HepG2 (cell line): Measurements from ENCODE around the gene TMEM247. TPM values are rescaled to one million over a fixed set of nuclear protein-coding genes. Genes with fewer than 3 reads are reported as not detected.

Source experiments
- ATAC-seq: fragments of 200-7000 bp; cut with Tn5 transposase; 3 replicates; pipeline ENCODE4 v1.9.1; 2020; ENCODE audit warnings: mild to moderate bottlenecking, moderate library complexity
- BruUV-seq: library from RNA; stranded (reverse); fragments of 400-500 nt; replicated peaks from 2 replicates; lab custom pipeline; 2021; lab: Mats Ljungman, UMichigan
- CTCF ChIA-PET: fragments of 300-600 bp; formaldehyde crosslinking; extraction: SDS; loops from one replicate; lab custom pipeline; 2021; ENCODE audit warnings: low total read pairs, inconsistent platforms, low intra/inter-chr PET ratio; lab: Yijun Ruan, JAX
- POLR2A ChIA-PET: fragments of 350-600 bp; sonication (Branson Sonifier 250); formaldehyde crosslinking; loops from one replicate; lab custom pipeline; 2020; ENCODE audit warnings: antibody characterized with exemption, inconsistent platforms; lab: Yijun Ruan, JAX
- DNase-seq: peaks from one replicate; pipeline ENCODE4 v3.0.0-alpha.2; 2015; ENCODE audit warnings: low spot score
- FAIRE-seq: peaks from 3 replicates; lab custom pipeline; 2011; peaks lifted over from hg19 to GRCh38; lab: Jason Lieb, UNC
- H2AFZ ChIP-seq: one replicate; pipeline ENCODE4 v1.6.1; 2011; ENCODE audit warnings: low read length, inconsistent platforms
- H3K27ac ChIP-seq: fragments of 300-600 bp; 3 replicates; pipeline ENCODE4 v1.8.0; 2011; ENCODE audit warnings: mixed run types, mild to moderate bottlenecking, mixed read lengths, low read length, inconsistent platforms; ENCODE audit not compliant: insufficient read depth; ENCODE audit errors: extremely low read length
- H3K27me3 ChIP-seq, 2 experiments: fragments of 200-600 bp in 1 of 2; 2 replicates in 1 of 2; 3 replicates in 1 of 2; pipeline versions ENCODE4 v1.6.0 to v1.8.0; 2011; ENCODE audit warnings: low read length in 2 of 2, mild to moderate bottlenecking in 2 of 2, moderate library complexity in 2 of 2, inconsistent platforms in 1 of 2; ENCODE audit not compliant: insufficient read depth in 2 of 2, control insufficient read depth in 1 of 2
- H3K36me3 ChIP-seq, 2 experiments: fragments of 200-600 bp in 1 of 2; replicated peaks in 1 of 2; 2 replicates in 1 of 2; 3 replicates in 1 of 2; pipeline versions ENCODE4 v1.5.1 to v1.8.0; 2011; ENCODE audit warnings: low read length in 2 of 2, inconsistent platforms in 1 of 2; ENCODE audit not compliant: insufficient read depth in 2 of 2, control insufficient read depth in 1 of 2
- H3K4me1 ChIP-seq: 2 replicates; pipeline ENCODE4 v1.5.1; 2012; ENCODE audit warnings: low read length, inconsistent platforms; ENCODE audit not compliant: insufficient read depth
- H3K4me2 ChIP-seq: 2 replicates; pipeline ENCODE4 v1.6.0; 2011; ENCODE audit warnings: low read depth, low read length, inconsistent platforms
- H3K4me3 ChIP-seq, 3 experiments: fragments of 200-600 bp in 1 of 3; sonication (generic), shearing (Covaris generic) in 1 of 3; replicated peaks in 1 of 3; 2 replicates each; pipeline ENCODE4 v1.5.1; 2011 to 2016; ENCODE audit warnings: low read length in 3 of 3, inconsistent platforms in 2 of 3, low read depth in 2 of 3, mild to moderate bottlenecking in 2 of 3, control low read depth in 1 of 3, mixed read lengths in 1 of 3; ENCODE audit not compliant: insufficient read depth in 1 of 3
- H3K79me2 ChIP-seq: one replicate; pipeline ENCODE4 v1.6.1; 2011; ENCODE audit warnings: low read length, inconsistent platforms; ENCODE audit not compliant: insufficient read depth
- H3K9ac ChIP-seq: 2 replicates; pipeline ENCODE4 v1.6.0; 2011; ENCODE audit warnings: mild to moderate bottlenecking, low read depth, low read length, inconsistent platforms; ENCODE audit not compliant: insufficient read depth
- H3K9me3 ChIP-seq: 2 replicates; pipeline ENCODE4 v1.5.1; 2012; ENCODE audit warnings: mild to moderate bottlenecking, low read length
- H4K20me1 ChIP-seq: 2 replicates; pipeline ENCODE4 v1.6.0; 2011; ENCODE audit warnings: inconsistent platforms, mild to moderate bottlenecking, low read length, moderate library complexity; ENCODE audit not compliant: insufficient read depth
- GMEB1 ChIP-seq: sonication (generic); formaldehyde crosslinking; IDR thresholded peaks from 2 replicates; pipeline ENCODE4 v1.5.1; 2020; ENCODE audit warnings: missing genetic modification reagents, mild to moderate bottlenecking, borderline replicate concordance
- KMT2B ChIP-seq: IDR thresholded peaks from 2 replicates; pipeline ENCODE4 v1.6.1; 2016; ENCODE audit warnings: missing genetic modification reagents, missing compliant biosample characterization
- NR3C1 ChIP-seq: sonication (generic); formaldehyde crosslinking; IDR thresholded peaks from 2 replicates; pipeline ENCODE4 v1.4.0; 2020; ENCODE audit warnings: missing genetic modification reagents
- SP140L ChIP-seq: sonication (generic); formaldehyde crosslinking; IDR thresholded peaks from 2 replicates; pipeline ENCODE4 v1.4.0; 2020; ENCODE audit warnings: missing genetic modification reagents, borderline replicate concordance
- ZFP1 ChIP-seq: IDR thresholded peaks from 2 replicates; pipeline ENCODE4 v1.6.1; 2016
- ZKSCAN5 ChIP-seq: sonication (generic); formaldehyde crosslinking; IDR thresholded peaks from 2 replicates; pipeline ENCODE4 v1.5.1; 2020; ENCODE audit warnings: mild to moderate bottlenecking, missing genetic modification reagents
- ZNF431 ChIP-seq: sonication (generic); formaldehyde crosslinking; IDR thresholded peaks from 2 replicates; pipeline ENCODE4 v1.9.0; 2022; ENCODE audit warnings: missing genetic modification reagents, low read depth, mild to moderate bottlenecking, borderline replicate concordance
- ZSCAN22 ChIP-seq: sonication (generic); formaldehyde crosslinking; IDR thresholded peaks from 2 replicates; pipeline ENCODE4 v1.4.0; 2020; ENCODE audit warnings: mild to moderate bottlenecking, missing genetic modification reagents
- ZSCAN9 ChIP-seq: IDR thresholded peaks from 2 replicates; pipeline ENCODE4 v1.6.1; 2016; ENCODE audit warnings: borderline replicate concordance
- WGBS: methylation state at CpG from one replicate; pipeline ENCODE4 v1.1.6; 2017; ENCODE audit warnings: low lambda C conversion rate; 5-methylcytosine and 5-hydroxymethylcytosine counted together
- in situ Hi-C: cut with HindIII; loops from 2 replicates; pipeline ENCODE4 v1.10.0; 2017; ENCODE audit warnings: low pct_unique_long_range_greater_than_20kb; ENCODE audit not compliant: extremely low pct_ligation_motif_present
- intact Hi-C: fragments of 100-400 bp; cut with micrococcal nuclease; formaldehyde crosslinking; loops from one replicate; pipeline ENCODE4 v1.10.0; 2022; ENCODE audit not compliant: unreplicated experiment
- polyA plus RNA-seq, 8 experiments: library from polyadenylated mRNA; depleted of rRNA in 3 of 8; stranded (reverse) in 7 of 8; unstranded in 1 of 8; fragments of >200 nt; fragmentation: Illumina TruSeq in 4 of 8; extraction: Trizol in 4 of 8; gene quantifications; 2 replicates each; pipeline versions ENCODE4 v1.2.1 to v1.2.3, GENCODE V29; 2011 to 2016; ENCODE audit warnings: low read depth in 4 of 8, missing spikeins in 1 of 8, mixed read lengths in 1 of 8; ENCODE audit not compliant: insufficient read depth in 1 of 8
- total RNA-seq, 5 experiments: library from RNA; depleted of rRNA; stranded (reverse); fragments of >200 nt; fragmentation: Illumina TruSeq; extraction: Trizol; gene quantifications; 2 replicates each; pipeline ENCODE4 v1.2.3, GENCODE V29; 2016; ENCODE audit warnings: low read depth in 1 of 5
- TF ChIP-seq, protein P1 (sequence below): sonication (generic); formaldehyde crosslinking; IDR thresholded peaks from 2 replicates; pipeline ENCODE4 v1.4.0; 2020; ENCODE audit warnings: missing genetic modification reagents
- TF ChIP-seq, protein P2 (sequence below): sonication (generic); formaldehyde crosslinking; IDR thresholded peaks from 2 replicates; pipeline ENCODE4 v1.4.0; 2020; ENCODE audit warnings: missing genetic modification reagents, borderline replicate concordance

The TMEM247 gene
- total and polyA plus RNA-seq, 2 of the 13 experiments (the other 11 are each of a cell fraction or from before 2014, with no cell fraction given) = not detected

GRCh38 chr2:46448111-46448510 is 31.3 kb upstream of the TMEM247 start:
- no peaks in the 10 kb centered on the region for H3K27me3 ChIP-seq
- ATAC-seq = no peak
- H3K36me3 ChIP-seq = no peaks in the 10 kb centered on the region
- BruUV-seq = no TSS peak
- H3K27ac ChIP-seq = no peak overlapping the region
- DNase-seq = no peak
- FAIRE-seq = no peak
- POLR2A ChIA-PET = no interaction called here
- in situ Hi-C loops (no loop called here), intact Hi-C loops (no loop called here)
- no peak overlapping the region for H2AFZ ChIP-seq
- no peak overlapping the region for H3K9ac ChIP-seq
- 76% methylated on average over 6 of the region's 6 CpGs for WGBS
- no peaks in the 10 kb centered on the region for H3K79me2 ChIP-seq
- no peak overlapping the region for H3K4me3 ChIP-seq
- H3K9me3 ChIP-seq = no peaks in the 10 kb centered on the region
- CTCF ChIA-PET = no interaction called here
- TF ChIP-seq SP140L (CRISPR knock-in tag) = no peak
- no peak for TF ChIP-seq ZSCAN9 (CRISPR knock-in tag)
- no peak for TF ChIP-seq ZSCAN22 (CRISPR knock-in tag)
- TF ChIP-seq ZKSCAN5 (CRISPR knock-in tag) = no peak
- peaks cover 20% of the 10 kb centered on the region for H3K4me1 ChIP-seq
- H4K20me1 ChIP-seq = no peaks in the 10 kb centered on the region
- H3K4me2 ChIP-seq = no peak overlapping the region

DNA sequence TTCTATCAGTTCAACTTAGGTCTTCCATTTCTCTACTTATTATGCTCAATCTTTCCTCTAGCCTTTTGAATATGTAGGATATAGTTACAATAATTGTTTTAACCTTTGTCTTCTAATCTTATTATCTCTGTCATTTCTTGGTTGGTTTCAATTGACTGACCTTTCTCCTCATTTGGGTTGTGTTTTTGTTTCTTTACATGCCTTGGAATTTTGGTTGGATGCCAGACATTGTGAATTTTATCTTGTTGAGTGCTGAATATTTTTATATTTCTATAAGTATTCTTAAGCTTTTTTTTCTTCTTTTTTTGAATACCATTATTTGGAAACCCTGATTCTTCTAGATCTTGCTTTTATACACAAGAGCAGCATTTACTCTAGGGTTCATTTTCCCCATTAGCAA is 30.7 kb upstream of the TMEM247 start:
- no TSS peak for BruUV-seq
- H4K20me1 ChIP-seq = no peaks in the 10 kb centered on the region
- ATAC-seq = no peak
- intact Hi-C loops (no loop called here), in situ Hi-C loops (no loop called here)
- CTCF ChIA-PET = no interaction called here
- POLR2A ChIA-PET = no interaction called here
- H3K9me3 ChIP-seq = no peaks in the 10 kb centered on the region
- H3K27ac ChIP-seq = no peak overlapping the region
- H3K79me2 ChIP-seq = no peaks in the 10 kb centered on the region
- FAIRE-seq = no peak
- no peak overlapping the region for H3K4me3 ChIP-seq
- H3K4me2 ChIP-seq = no peak overlapping the region
- no peak overlapping the region for H2AFZ ChIP-seq
- no peak for DNase-seq
- peaks cover 15% of the 10 kb centered on the region for H3K4me1 ChIP-seq
- H3K27me3 ChIP-seq = no peaks in the 10 kb centered on the region
- no peaks in the 10 kb centered on the region for H3K36me3 ChIP-seq
- H3K9ac ChIP-seq = no peak overlapping the region
- TF ChIP-seq KMT2B (CRISPR knock-in tag) = no peak
- no peak for TF ChIP-seq GMEB1 (CRISPR knock-in tag)
- TF ChIP-seq NR3C1 (CRISPR knock-in tag) = no peak
- TF ChIP-seq ZFP1 = no peak
- no peak for TF ChIP-seq ZNF431 (CRISPR knock-in tag)
- TF ChIP-seq, protein P1, sequence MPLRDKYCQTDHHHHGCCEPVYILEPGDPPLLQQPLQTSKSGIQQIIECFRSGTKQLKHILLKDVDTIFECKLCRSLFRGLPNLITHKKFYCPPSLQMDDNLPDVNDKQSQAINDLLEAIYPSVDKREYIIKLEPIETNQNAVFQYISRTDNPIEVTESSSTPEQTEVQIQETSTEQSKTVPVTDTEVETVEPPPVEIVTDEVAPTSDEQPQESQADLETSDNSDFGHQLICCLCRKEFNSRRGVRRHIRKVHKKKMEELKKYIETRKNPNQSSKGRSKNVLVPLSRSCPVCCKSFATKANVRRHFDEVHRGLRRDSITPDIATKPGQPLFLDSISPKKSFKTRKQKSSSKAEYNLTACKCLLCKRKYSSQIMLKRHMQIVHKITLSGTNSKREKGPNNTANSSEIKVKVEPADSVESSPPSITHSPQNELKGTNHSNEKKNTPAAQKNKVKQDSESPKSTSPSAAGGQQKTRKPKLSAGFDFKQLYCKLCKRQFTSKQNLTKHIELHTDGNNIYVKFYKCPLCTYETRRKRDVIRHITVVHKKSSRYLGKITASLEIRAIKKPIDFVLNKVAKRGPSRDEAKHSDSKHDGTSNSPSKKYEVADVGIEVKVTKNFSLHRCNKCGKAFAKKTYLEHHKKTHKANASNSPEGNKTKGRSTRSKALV (CRISPR knock-in tag) = no peak
- TF ChIP-seq, protein P2, sequence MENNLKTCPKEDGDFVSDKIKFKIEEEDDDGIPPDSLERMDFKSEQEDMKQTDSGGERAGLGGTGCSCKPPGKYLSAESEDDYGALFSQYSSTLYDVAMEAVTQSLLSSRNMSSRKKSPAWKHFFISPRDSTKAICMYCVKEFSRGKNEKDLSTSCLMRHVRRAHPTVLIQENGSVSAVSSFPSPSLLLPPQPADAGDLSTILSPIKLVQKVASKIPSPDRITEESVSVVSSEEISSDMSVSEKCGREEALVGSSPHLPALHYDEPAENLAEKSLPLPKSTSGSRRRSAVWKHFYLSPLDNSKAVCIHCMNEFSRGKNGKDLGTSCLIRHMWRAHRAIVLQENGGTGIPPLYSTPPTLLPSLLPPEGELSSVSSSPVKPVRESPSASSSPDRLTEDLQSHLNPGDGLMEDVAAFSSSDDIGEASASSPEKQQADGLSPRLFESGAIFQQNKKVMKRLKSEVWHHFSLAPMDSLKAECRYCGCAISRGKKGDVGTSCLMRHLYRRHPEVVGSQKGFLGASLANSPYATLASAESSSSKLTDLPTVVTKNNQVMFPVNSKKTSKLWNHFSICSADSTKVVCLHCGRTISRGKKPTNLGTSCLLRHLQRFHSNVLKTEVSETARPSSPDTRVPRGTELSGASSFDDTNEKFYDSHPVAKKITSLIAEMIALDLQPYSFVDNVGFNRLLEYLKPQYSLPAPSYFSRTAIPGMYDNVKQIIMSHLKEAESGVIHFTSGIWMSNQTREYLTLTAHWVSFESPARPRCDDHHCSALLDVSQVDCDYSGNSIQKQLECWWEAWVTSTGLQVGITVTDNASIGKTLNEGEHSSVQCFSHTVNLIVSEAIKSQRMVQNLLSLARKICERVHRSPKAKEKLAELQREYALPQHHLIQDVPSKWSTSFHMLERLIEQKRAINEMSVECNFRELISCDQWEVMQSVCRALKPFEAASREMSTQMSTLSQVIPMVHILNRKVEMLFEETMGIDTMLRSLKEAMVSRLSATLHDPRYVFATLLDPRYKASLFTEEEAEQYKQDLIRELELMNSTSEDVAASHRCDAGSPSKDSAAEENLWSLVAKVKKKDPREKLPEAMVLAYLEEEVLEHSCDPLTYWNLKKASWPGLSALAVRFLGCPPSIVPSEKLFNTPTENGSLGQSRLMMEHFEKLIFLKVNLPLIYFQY (CRISPR knock-in tag) = no peak
